HepG2 (cell line): ENCODE results near the gene KLHL36. TPM values are rescaled to one million over a fixed set of nuclear protein-coding genes. Genes with fewer than 3 reads are reported as not detected.

ENCODE experiments used
- ARID2 ChIP-seq: sonication (generic); formaldehyde crosslinking; IDR thresholded peaks from 2 replicates; pipeline ENCODE4 v1.8.1; 2022; ENCODE audit warnings: mild to moderate bottlenecking, missing genetic modification reagents, borderline replicate concordance
- FOXA3 ChIP-seq: IDR thresholded peaks from 2 replicates; pipeline ENCODE4 v1.6.1; 2016; ENCODE audit warnings: missing genetic modification reagents, missing compliant biosample characterization
- MYPOP ChIP-seq: sonication (generic); formaldehyde crosslinking; IDR thresholded peaks from 2 replicates; pipeline ENCODE4 v1.8.1; 2023; ENCODE audit warnings: mild to moderate bottlenecking, moderate library complexity, missing genetic modification reagents
- NFKBIZ ChIP-seq: IDR thresholded peaks from 2 replicates; pipeline ENCODE4 v1.6.1; 2018; ENCODE audit warnings: missing genetic modification reagents, missing compliant biosample characterization
- SNAPC4 ChIP-seq: sonication (generic); formaldehyde crosslinking; IDR thresholded peaks from 2 replicates; pipeline ENCODE4 v1.4.0; 2020; ENCODE audit warnings: mild to moderate bottlenecking, missing genetic modification reagents
- SOX5 ChIP-seq: IDR thresholded peaks from 2 replicates; pipeline ENCODE4 v1.6.1; 2016; ENCODE audit warnings: borderline replicate concordance
- ZBTB42 ChIP-seq: sonication (generic); formaldehyde crosslinking; IDR thresholded peaks from 2 replicates; pipeline ENCODE4 v1.5.0; 2020; ENCODE audit warnings: mild to moderate bottlenecking, missing genetic modification reagents
- ZHX1 ChIP-seq: sonication (generic); formaldehyde crosslinking; IDR thresholded peaks from 2 replicates; pipeline ENCODE4 v1.8.1; 2022; ENCODE audit warnings: low read depth, mild to moderate bottlenecking, missing genetic modification reagents
- ZNF615 ChIP-seq: sonication (generic); formaldehyde crosslinking; IDR thresholded peaks from 2 replicates; pipeline ENCODE4 v1.5.0; 2020; ENCODE audit warnings: mild to moderate bottlenecking, missing genetic modification reagents, borderline replicate concordance
- ZNF687 ChIP-seq: sonication (generic); formaldehyde crosslinking; IDR thresholded peaks from 2 replicates; pipeline ENCODE4 v1.5.1; 2020; ENCODE audit warnings: mild to moderate bottlenecking, missing genetic modification reagents, moderate library complexity
- ZNF766 ChIP-seq: sonication (generic); formaldehyde crosslinking; IDR thresholded peaks from 2 replicates; pipeline ENCODE4 v1.5.0; 2020; ENCODE audit warnings: missing genetic modification reagents, borderline replicate concordance
- ZNF770 ChIP-seq: sonication (generic); formaldehyde crosslinking; IDR thresholded peaks from 2 replicates; pipeline ENCODE4 v1.5.0; 2020; ENCODE audit warnings: mild to moderate bottlenecking, missing genetic modification reagents
- polyA plus RNA-seq, 8 experiments: library from polyadenylated mRNA; depleted of rRNA in 3 of 8; stranded (reverse) in 7 of 8; unstranded in 1 of 8; fragments of >200 nt; fragmentation: Illumina TruSeq in 4 of 8; extraction: Trizol in 4 of 8; gene quantifications; 2 replicates each; pipeline versions ENCODE4 v1.2.1 to v1.2.3, GENCODE V29; 2011 to 2016; ENCODE audit warnings: low read depth in 4 of 8, missing spikeins in 1 of 8, mixed read lengths in 1 of 8; ENCODE audit not compliant: insufficient read depth in 1 of 8
- total RNA-seq, 5 experiments: library from RNA; depleted of rRNA; stranded (reverse); fragments of >200 nt; fragmentation: Illumina TruSeq; extraction: Trizol; gene quantifications; 2 replicates each; pipeline ENCODE4 v1.2.3, GENCODE V29; 2016; ENCODE audit warnings: low read depth in 1 of 5

The KLHL36 gene
- total and polyA plus RNA-seq, 2 of the 13 experiments (the other 11 are each of a cell fraction or from before 2014, with no cell fraction given), result 24.3 to 26.0 TPM

GRCh38 chr16:84672276-84673202, 24.2 kb downstream of the KLHL36 start (continued):
- TF ChIP-seq SNAPC4 (CRISPR knock-in tag) (no peak), SOX5 (no peak), ZNF770 (CRISPR knock-in tag) (no peak), ZNF766 (CRISPR knock-in tag) (no peak), ZHX1 (CRISPR knock-in tag) (no peak), ZNF615 (CRISPR knock-in tag) (no peak), ARID2 (CRISPR knock-in tag) (peak; percentile 25; the same call in 1 of the 2 replicates), MYPOP (peak; percentile 18; the same call in 1 of the 2 replicates), NFKBIZ (CRISPR knock-in tag) (no peak), FOXA3 (CRISPR knock-in tag) (peak; percentile 16; the same call in 1 of the 2 replicates), ZNF687 (CRISPR knock-in tag) (peak; percentile 43), ZBTB42 (no peak)
